ENCODE results near the gene PFN4. TPM values are rescaled to one million over a fixed set of nuclear protein-coding genes. Genes with fewer than 3 reads are reported as not detected.

The PFN4 gene
- total RNA-seq, 2 experiments from 2014 or later: not detected

Other genes starting within 250 kb of the PFN4 start
- gene ATAD2B, start 196.2 kb downstream of the PFN4 start, total RNA-seq: 10 to 100 TPM; 33.2 to 34.6 TPM
- 10 to 100 TPM; 11.2 to 12.4 TPM for gene UBXN2A, start 182.9 kb downstream of the PFN4 start, total RNA-seq
- not detected for gene MFSD2B, start 113.2 kb downstream of the PFN4 start, total RNA-seq
- 10 to 100 TPM; 15.6 to 19.4 TPM for gene WDCP, start 75.9 kb downstream of the PFN4 start, total RNA-seq
- gene FKBP1B, start 73.6 kb downstream of the PFN4 start, total RNA-seq: 1 to 10 TPM; 4.0 to 4.3 TPM
- gene SF3B6, start 47.0 kb downstream of the PFN4 start, total RNA-seq: 10 to 100 TPM; 66.5 to 71.2 TPM
- gene TP53I3, start 38.5 kb downstream of the PFN4 start, total RNA-seq: 1 to 10 TPM; 3.6 to 3.7 TPM
- gene FAM228B, start 135 bp upstream of the PFN4 start, total RNA-seq: 10 to 100 TPM; 13.1 to 14.9 TPM
- gene FAM228A, start 51.7 kb upstream of the PFN4 start, total RNA-seq: under 1 TPM in 1 of 2 experiments, not detected in 1; 0.51 TPM
- 10 to 100 TPM; 86.8 to 91.3 TPM for gene ITSN2, start 237.2 kb upstream of the PFN4 start, total RNA-seq